ENCODE data around the gene GLG1.

- TF ChIP-seq CTCF (IDR thresholded peaks at IDR 0.05 in 4 of 5, conservative IDR thresholded peaks at IDR 0.05 in 1 of 5) (no peak), POLR2A (IDR thresholded peaks at IDR 0.05) (no peak)
These were observed 20.7 kb upstream of the GLG1 start for GRCh38 chr16:74627506-74628220.
